Stimulated activated CD8-positive, alpha-beta memory T cell treated with anti-CD3 and anti-CD28 coated beads, Interleukin-4, amount 100 ng/mL, for 24 hours (primary cell): ENCODE data around the gene UBL3.

Source experiments
- DNase-seq: peaks from one replicate; pipeline ENCODE4 v3.0.0-alpha.2; 2020; ENCODE audit warnings: low read depth

Gene UBL3

DNA sequence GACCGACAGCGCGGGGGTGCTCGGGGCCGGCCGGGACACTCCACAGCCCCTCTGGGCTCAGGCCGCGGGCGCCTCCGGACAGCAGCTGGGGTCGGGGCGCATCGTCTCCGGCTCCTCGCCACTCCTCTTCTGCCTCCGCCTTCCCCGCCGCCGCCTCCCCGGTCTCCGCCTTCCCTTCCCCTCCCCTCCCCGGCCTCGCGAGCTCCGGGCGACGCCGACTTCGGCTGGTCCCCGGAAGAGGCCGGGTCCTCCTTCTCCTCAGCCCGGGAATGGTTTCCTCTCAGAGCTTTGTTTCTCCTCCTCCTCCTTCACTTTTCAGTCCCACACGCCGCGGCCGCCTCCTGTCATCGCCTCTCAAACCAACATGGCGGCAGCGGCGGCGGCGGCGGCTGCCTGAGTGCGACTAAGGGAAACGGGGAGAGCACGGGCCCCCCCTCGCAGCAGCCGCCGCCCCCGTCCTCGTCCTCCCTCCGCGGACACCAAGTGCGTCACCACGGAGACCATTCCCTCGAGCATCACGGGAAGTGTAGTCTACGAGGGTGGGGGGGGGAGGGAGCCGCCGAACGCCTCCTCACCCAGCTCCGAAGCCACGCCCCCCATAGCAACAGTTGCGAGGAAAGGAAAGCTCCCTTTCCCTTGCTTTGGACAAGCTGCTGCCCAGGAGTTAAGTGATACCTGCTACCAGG, at the start of gene UBL3:
Gene UBL3 (minus strand): TSS at position 405 of the 686 bp plus-strand sequence. CDS start 1,079 bp downstream, outside the sequence.
- DNase-seq = peak; percentile 91

DNA sequence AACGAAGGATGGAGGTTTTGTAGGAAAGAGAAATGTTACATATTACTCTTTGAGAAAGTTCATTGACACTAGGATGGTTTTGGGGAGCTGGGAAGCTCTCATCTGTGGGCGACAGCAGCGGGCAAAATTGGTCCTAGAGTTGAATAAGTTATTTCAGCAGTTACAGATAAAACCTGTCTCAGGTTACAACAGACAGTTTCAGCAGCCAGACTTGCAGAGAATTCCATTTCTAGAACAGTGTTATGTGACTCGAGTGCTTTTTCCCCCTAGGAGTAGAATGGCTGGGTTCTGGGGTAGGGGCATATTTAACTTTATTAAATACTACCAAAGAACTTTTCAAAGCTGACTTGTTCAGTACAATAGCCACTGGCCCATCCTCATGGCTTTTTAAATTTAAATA, 46.7 kb upstream of the UBL3 start:
- no peak for DNase-seq

GRCh38 chr13:29893438-29893837, 43.0 kb upstream of the UBL3 start:
- no peak for DNase-seq

- no peak for DNase-seq
These were observed 41.7 kb upstream of the UBL3 start for GRCh38 chr13:29892151-29892550.

- DNase-seq = no peak
These were observed 38.7 kb upstream of the UBL3 start for GRCh38 chr13:29889111-29889510.

DNA sequence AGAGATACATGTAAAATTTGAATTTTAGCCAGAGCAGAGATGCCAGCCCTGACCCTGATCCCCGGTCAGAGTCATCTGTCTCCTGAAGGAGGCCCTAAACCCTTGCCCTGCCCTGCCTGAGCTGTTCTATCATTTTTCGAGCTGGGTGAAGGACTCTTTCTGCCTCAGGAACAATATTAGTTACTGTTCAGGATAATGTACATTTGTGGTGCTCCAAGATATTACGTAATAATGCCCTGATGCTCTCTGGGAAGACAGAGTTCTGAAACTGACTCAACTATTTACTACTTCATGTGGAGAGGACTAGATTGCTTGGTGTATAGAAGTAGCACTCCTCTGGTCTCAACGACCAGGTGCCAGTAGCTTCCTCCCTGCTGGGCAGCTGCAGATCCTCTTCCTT, 37.9 kb upstream of the UBL3 start:
- no peak for DNase-seq

GRCh38 chr13:29887686-29888085, 37.3 kb upstream of the UBL3 start:
- no peak for DNase-seq

GRCh38 chr13:29887030-29887557, 36.7 kb upstream of the UBL3 start:
- DNase-seq = no peak

DNA sequence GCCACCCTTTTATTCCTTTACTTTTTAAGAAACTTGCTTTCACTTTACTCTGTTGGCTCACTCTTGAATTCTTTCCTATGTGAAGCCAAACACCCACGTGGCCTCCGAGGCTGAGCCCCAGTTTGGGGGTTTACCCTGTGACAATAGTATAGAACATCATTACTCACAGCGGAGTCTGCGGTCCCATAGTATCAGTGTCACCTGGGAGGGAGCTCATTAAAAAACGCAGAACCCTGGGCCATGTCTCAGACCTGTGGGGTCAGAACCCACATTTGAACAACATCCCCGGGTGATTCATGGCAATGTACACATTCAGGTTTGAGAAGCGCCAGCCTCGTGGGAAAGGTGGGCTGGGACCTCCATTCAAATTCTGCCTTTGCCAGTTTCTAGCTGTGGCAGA, 36.0 kb upstream of the UBL3 start:
- peak; percentile 26 for DNase-seq

DNA sequence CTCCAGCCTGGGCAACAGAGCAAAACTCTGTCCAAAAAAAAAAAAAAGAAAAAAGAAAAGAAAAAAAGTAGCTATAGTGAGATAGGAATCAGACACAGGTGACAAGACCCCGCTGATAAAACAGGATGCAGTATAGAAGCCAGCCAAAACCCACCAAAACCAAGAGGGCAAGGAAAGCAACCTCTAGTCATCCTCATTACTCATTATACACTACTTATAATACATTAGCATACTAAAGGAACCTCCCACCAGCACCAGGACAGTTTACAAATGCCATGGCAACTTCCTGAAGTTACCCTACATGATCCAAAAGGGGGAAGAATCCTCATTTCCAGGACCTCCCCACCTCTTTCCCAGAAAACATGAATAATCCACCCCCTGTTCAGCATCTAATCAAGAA, 35.6 kb upstream of the UBL3 start:
- no peak for DNase-seq

DNA sequence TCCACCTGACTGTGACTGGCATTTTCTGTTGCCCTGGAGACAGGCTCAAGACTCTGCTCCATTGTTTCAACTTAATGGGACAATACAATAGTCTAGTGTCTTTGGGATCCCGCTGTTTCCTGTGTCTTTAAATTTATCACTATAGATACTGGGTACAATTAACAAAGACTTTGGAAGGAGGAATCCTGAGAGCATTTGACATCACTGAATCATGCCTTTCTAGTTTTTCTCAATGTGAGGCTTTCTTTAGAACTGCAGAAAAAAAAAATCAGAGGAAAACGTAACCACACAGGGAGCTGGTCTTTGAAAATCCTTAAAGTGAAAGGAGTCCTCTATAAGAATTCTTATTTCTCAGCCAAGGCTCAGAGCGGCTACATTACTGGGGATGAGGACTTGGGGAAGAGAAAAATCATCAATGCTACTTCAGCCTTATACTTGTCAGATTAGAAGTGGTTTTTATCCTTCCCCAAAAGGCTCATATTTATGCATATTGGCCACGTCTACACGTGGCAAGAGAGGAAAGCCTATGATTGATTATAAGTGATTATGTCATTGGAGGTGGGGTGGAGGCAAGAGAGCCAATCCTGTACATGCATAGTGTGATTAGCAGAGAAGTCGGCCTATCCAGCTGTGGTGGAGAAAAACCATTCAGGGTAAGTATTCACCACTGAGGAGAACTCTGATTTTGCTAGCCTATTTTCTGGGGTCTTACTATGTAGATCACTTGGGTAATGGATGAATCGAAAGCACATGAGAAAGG, 34.4 kb upstream of the UBL3 start:
- no peak for DNase-seq

- no peak for DNase-seq
These were observed 33.6 kb upstream of the UBL3 start for GRCh38 chr13:29883941-29884518.

DNA sequence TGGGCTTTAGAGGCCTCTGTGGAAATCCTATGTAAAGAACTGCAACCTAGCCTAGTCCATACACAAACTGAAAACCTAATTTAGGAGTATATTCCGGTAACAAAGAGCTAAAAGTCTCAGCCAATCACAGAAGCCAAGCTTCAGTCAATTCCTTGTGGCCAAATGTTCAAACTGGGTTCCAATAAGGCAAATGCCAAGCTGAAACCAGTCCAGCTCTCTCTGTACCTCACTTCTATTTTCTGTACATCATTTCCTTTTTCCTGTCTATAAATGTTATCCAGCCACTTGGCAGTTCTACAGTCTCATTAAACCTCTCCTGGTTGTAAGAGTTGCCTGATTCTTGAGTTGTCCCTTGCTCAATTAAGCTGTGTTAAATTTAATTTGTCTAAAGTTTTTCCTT, 31.7 kb upstream of the UBL3 start:
- no peak for DNase-seq

- no peak for DNase-seq
These were observed 27.7 kb upstream of the UBL3 start for GRCh38 chr13:29878101-29878500.

DNA sequence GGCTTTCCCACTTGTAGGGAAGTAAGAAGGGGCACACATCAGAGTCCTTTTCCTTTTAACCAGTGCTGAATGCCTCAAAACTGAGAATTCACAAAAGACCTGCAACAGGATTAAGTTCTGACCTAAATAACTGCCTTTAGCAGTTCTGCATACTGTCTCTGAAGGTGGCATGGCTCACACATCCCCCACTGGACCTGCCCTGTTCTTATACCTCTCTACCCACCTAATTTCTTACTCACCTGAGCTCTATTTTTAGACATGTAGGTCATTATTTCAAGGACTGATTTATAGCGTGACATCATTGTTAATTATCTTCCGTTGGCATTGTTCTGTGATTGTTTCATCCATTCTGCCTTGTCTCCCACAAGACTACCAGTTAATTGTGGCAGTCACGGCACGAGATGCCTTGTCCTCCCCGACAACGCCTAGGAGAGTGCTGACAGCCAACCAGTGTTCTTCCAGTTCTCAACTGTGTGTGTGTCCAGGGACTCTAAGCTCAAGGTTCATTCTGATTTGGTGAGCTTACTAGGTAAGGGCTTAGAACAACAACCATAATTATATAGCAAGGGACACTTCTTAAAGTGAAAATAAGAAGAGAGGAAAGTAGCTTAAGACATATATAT, 27.1 kb upstream of the UBL3 start:
- no peak for DNase-seq

GRCh38 chr13:29875646-29876045, 25.2 kb upstream of the UBL3 start:
- no peak for DNase-seq

- no peak for DNase-seq
These were observed 18.2 kb upstream of the UBL3 start for GRCh38 chr13:29868581-29868980.

DNA sequence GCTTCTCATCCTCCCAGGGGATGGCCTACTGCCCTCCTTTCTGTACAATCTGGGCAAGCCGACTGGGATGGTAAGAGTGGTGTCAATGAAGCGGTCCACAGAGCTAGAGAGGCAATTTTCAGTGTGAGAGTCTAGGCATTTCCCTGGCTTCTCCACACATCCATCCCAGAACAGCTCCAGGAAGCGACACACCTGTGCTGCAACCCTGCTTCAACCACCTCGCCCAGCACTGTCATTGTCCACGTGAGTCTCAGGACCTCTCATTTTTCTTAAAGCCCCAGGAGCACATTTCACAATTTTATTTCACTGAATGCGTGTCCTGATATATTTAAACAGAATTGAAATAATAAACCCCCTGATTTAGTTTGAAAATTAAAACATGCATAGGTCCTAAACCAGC, 15.5 kb upstream of the UBL3 start:
- DNase-seq = no peak

- no peak for DNase-seq
These were observed 11.3 kb upstream of the UBL3 start for GRCh38 chr13:29861694-29862110.

DNA sequence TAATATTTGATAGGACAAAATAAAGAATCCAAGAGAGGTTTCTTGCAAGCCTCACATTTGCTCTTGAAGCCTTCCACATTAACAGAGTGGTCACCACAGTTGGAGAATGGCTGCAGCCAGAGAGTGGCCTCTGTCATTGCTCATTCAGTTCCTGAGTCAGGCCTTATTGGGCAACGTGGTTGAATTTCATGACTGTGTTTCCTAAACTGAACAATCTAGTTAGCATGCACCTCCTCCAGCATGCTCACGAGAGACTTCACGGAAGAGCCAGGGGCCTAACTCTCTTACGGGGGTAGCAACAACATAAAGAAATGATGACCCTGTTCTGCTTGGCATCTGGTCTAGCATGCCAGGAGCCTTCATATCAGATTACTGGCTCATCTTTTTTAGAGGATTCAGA, 9.6 kb upstream of the UBL3 start:
- no peak for DNase-seq

DNA sequence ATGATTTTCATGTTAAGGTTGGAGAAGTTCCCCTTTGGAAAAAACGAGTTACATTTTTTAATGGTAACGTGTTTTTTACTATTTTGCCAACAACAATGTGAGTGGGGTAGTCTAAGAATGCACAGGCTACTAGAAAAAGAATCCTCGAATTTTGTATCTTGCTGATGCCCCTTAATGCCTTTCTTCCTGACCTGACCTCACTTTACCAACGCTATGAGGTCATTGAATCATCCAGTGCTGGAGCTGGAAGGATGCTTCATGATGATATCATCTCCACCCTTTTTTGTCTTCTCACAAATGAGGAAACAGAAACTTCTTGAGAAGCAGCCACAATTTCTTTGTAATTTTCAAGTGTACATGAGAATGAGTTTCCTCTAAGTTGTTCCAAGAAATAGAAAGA, 8.2 kb upstream of the UBL3 start:
- no peak for DNase-seq

GRCh38 chr13:29858231-29858630, 7.8 kb upstream of the UBL3 start:
- no peak for DNase-seq

GRCh38 chr13:29857085-29857484, 6.7 kb upstream of the UBL3 start:
- DNase-seq = no peak
